ENCODE measurements around the gene SCYGR7.

The SCYGR7 gene, protein sequence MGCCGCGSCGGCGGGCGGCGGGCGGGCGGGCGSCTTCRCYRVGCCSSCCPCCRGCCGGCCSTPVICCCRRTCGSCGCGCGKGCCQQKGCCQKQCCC

GRCh38 chr2:227728035-227728434, at the start of gene SCYGR7:
SCYGR7 (plus strand) TSS chr2:227728335; CDS start chr2:227728335, 0 bp downstream.
- TF ChIP-seq, protein P1, sequence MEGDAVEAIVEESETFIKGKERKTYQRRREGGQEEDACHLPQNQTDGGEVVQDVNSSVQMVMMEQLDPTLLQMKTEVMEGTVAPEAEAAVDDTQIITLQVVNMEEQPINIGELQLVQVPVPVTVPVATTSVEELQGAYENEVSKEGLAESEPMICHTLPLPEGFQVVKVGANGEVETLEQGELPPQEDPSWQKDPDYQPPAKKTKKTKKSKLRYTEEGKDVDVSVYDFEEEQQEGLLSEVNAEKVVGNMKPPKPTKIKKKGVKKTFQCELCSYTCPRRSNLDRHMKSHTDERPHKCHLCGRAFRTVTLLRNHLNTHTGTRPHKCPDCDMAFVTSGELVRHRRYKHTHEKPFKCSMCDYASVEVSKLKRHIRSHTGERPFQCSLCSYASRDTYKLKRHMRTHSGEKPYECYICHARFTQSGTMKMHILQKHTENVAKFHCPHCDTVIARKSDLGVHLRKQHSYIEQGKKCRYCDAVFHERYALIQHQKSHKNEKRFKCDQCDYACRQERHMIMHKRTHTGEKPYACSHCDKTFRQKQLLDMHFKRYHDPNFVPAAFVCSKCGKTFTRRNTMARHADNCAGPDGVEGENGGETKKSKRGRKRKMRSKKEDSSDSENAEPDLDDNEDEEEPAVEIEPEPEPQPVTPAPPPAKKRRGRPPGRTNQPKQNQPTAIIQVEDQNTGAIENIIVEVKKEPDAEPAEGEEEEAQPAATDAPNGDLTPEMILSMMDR (IDR thresholded peaks at IDR 0.05; ENCODE audit: low read depth, low read length), result no peak
- H3K4me3 ChIP-seq (ENCODE audit: low read depth, low read length), result no peak within 1 kb of the TSS

GRCh38 chr2:227684258-227684657, 43.9 kb upstream of the SCYGR7 start:
- TF ChIP-seq, protein P1 (IDR thresholded peaks at IDR 0.05; ENCODE audit: low read depth, low read length), result no peak
- no peak overlapping the region for H3K4me3 ChIP-seq (ENCODE audit: low read depth, low read length)

- no peak overlapping the region for H3K4me3 ChIP-seq (ENCODE audit: low read depth, low read length)
- TF ChIP-seq, protein P1 (IDR thresholded peaks at IDR 0.05; ENCODE audit: low read depth, low read length), result no peak
Observed at GRCh38 chr2:227687189-227687588, 40.9 kb upstream of the SCYGR7 start.

- no peak overlapping the region for H3K4me3 ChIP-seq (ENCODE audit: low read depth, low read length)
- TF ChIP-seq, protein P1 (IDR thresholded peaks at IDR 0.05; ENCODE audit: low read depth, low read length), result no peak
Observed at GRCh38 chr2:227696990-227697679, 31.0 kb upstream of the SCYGR7 start.

GRCh38 chr2:227701556-227701955, 26.6 kb upstream of the SCYGR7 start:
- no peak overlapping the region for H3K4me3 ChIP-seq (ENCODE audit: low read depth, low read length)
- TF ChIP-seq, protein P1 (IDR thresholded peaks at IDR 0.05; ENCODE audit: low read depth, low read length), result no peak

DNA sequence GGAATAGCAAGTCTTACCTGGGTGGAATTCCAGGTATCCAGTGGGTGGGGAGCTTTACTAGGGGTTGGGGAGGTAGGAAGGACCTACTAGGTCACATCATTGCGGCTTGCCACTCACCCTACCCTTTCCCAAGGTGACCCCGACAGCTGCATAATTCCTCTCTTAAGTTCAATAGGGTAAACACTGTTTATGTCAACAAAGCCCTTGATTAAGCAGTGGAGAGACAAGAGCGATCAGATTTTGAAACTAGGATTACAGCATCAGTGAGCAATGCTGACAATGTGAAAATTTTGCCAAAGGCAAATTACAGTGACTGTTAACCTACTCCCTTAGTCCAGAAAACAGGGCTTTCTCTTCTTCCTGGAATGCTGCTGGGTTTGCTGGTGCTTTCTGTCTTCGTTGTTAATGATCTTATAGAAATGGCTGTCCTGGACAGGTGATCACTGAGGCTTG, 24.8 kb upstream of the SCYGR7 start:
- no peak overlapping the region for H3K4me3 ChIP-seq (ENCODE audit: low read depth, low read length)
- TF ChIP-seq, protein P1 (IDR thresholded peaks at IDR 0.05; ENCODE audit: low read depth, low read length), result no peak

DNA sequence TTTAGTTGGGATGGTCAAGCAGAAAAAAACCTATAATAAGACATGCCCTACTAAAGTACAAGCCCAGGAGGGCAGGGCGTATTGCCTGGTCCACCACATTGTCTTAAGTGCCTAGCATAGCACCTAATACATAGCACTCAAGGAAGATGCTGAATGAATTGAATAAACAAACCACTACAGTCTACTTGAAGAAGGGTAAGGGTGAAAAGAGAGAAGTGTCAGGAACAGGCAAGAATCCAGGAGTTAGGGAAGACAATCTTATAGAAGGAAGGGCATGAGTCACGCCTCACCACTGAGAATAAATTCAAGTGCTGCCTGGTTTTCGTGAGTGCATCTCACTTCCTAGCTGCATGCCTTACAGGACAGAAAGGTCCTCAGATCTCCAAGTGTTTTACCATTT, 24.2 kb upstream of the SCYGR7 start:
- no peak overlapping the region for H3K4me3 ChIP-seq (ENCODE audit: low read depth, low read length)
- TF ChIP-seq, protein P1 (IDR thresholded peaks at IDR 0.05; ENCODE audit: low read depth, low read length), result no peak
